Lower leg skin (tissue), 3 donors: ENCODE measurements around the gene E2F7.

ENCODE experiments used
- CTCF ChIP-seq, 3 donors: fragments of 450-650 bp; IDR thresholded peaks; one replicate each; pipeline ENCODE4 v1.5.1; 2016; ENCODE audit warnings: antibody characterized with exemption in 3 of 3, mild to moderate bottlenecking in 3 of 3, moderate library complexity in 2 of 3
- POLR2A ChIP-seq, 2 donors: fragments of 450-650 bp; IDR thresholded peaks; one replicate each; pipeline ENCODE4 v1.6.1; 2016 to 2017; ENCODE audit warnings: antibody characterized with exemption in 2 of 2, mild to moderate bottlenecking in 1 of 2, moderate library complexity in 1 of 2

- no peak for TF ChIP-seq POLR2A (IDR thresholded peaks at IDR 0.05)
- no peak for TF ChIP-seq CTCF (IDR thresholded peaks at IDR 0.05)
These were observed 22.1 kb upstream of the E2F7 start for GRCh38 chr12:77087427-77087826.
